IPS-18c (cell line): Measurements from ENCODE around the gene PRSS57.
"Not testable (repeated sequence)": the region's sequence is repeated elsewhere in the genome, so short reads cannot be mapped to it uniquely, and the experiment has no call there.

ENCODE experiments used
- H3K4me3 ChIP-seq: 2 replicates; pipeline ENCODE4 v1.7.0; 2013; ENCODE audit warnings: low read depth, mild to moderate bottlenecking, low read length, moderate library complexity; ENCODE audit not compliant: insufficient read depth
- H3K9me3 ChIP-seq: one replicate; pipeline ENCODE4 v1.6.1; 2013; ENCODE audit warnings: mild to moderate bottlenecking, low read length, moderate library complexity; ENCODE audit not compliant: control insufficient read depth, insufficient read depth

PRSS57 gene

DNA sequence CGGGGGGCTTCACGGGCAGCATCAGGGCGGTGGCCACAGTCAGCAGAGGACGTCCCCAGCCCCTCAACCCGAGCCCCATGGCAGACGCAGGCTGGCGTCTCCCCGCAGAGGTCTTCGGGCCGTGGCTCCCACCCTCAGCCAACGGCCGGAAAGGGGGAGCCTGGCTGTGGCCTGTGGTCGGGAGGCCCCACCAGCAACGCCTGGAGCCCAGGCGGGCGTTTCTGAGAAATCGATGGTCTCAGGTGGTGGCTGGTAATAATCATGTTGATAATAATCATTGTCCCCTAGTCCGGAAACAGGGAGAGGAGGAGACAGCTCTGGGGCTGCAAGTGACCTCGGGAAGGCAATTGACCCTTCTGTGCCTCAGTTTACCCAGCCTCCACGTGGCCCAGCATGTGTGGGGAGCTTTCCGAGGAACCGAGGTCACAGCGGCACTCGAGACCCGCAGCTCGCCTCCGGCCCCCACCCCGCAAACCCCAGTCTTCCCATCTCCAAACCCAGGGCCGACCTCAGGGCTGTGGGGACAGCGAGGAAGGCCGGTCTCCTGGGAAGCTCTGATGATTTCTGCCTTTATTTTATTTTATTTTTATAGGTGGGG, at the start of gene PRSS57:
Gene PRSS57 (minus strand): TSS at position 101 of the 598 bp plus-strand sequence. CDS start 22 bp downstream, at position 79.
- Histone ChIP-seq H3K4me3 (no peak within 1 kb of the TSS), H3K9me3 (no peaks in the 10 kb centered on the region)

DNA sequence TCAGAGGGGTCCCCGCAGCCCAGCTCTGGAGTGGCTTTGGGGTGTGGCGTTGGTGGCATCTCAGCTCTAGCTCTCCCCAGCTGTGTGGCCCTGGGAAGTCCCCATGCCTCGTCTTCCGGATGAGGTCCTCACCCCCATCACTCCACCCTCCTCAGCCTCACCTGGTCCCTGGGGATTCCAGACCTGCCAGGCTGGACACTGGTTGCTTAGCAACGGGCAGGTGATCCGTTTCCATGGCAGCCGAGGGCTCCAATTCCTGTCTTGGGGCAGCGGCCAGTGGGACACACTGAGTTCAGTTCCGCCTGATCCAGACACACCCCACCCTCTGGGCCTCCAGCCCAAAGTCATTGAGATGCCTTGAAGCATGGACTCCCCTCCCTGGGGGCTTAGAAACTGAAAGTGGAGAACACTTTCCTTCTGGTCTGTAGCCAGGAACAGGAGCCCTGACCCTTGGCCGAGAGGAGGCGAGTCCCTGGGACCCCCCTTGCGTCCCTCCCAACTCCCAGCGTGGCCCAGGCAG, 48.0 kb upstream of the PRSS57 start:
- peaks cover 6% of the 10 kb centered on the region for H3K9me3 ChIP-seq
- no peak overlapping the region for H3K4me3 ChIP-seq

DNA sequence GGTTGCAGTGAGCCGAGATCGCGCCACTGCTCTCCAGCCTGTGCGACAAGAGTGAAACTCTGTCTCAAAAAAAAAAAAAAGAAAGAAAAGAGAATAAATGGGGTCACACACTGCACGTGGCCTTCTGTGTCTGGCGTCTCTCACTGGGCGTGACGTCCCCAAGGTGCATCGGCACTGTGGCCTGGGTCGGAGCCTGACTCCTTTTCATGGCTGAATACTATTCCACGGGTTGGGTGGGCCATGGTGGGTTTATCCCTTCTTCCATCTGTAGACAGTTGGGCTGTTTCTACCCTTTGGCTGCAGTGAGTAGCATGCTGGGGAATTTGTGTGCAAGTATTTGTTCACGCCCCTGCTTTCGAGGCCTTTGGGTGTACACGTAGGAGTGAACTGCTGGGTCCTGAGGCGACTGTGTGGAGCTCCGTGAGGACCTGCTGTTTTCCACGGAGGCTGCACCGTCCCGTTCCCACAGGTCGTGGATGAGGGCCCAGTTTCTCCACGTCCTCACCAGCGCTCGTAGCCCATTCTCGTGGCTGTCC, 47.4 kb upstream of the PRSS57 start:
- H3K4me3 ChIP-seq: no peak overlapping the region
- peaks cover 6% of the 10 kb centered on the region for H3K9me3 ChIP-seq

DNA sequence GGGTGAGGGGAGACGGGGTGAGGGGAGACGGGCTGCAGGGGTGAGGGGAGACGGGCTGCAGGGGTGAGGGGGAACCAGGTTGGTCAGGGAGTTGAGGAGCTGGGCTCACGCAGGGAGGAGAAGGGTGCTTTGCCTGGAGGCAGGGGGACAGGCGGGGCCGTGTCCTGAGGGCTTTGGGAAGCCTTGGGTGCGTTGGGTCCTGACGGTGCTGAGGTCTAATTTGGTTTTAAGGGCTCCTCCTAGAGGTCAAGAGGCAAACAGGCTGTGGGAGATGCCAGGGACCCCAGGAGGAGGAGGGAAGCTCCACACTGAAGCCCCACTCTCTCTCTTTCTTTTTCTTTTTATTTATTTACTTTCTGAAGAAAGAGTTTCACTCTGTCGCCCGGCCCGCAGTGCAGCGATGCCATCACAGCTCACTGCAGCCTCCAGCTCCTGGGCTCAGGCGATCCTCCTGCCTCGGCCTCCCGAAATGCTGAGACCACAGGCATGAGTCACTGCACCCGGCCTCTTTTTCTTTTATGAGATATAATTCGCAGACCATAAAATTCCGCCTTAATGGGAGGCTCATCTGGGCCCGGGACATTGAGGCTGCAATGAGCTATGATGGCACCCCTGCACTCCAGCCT, 46.4 kb upstream of the PRSS57 start:
- no peak overlapping the region for H3K4me3 ChIP-seq

DNA sequence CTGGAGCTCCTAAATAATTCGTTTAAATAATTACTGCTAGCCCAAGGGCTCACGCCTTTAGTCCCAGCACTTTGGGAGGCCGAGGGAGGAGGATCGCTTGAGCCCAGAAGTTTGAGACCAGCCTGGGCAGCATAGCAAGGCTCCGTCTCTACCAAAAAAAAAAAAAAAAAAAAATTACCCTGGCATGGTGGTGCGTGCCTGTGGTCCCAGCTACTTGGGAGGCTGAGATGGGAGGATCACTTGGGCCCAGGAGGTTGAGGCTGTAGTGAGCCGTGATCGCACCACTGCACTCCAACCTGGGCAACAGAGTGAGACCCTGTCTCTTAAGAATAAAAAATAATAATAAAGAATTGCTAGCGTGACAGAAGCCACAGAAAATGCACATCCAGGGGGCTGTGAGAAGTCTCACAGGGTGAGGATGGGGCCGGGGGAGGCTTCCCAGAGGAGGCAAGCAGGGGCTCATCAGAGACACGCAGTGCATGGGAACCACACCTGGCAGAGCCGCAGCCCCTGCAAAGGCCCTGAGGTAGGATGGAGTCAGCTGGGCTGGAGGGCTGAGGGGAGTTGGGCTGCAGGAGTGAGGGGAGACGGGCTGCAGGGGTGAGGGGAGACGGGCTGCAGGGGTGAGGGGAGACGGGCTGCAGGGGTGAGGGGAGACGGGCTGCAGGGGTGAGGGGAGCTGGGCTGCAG, 45.7 kb upstream of the PRSS57 start:
- H3K9me3 ChIP-seq, H3K4me3 ChIP-seq: not testable (repeated sequence)

More for the DNA sequence above, 46.4 kb upstream of the PRSS57 start:
- H3K9me3 ChIP-seq: peaks cover 6% of the 10 kb centered on the region

DNA sequence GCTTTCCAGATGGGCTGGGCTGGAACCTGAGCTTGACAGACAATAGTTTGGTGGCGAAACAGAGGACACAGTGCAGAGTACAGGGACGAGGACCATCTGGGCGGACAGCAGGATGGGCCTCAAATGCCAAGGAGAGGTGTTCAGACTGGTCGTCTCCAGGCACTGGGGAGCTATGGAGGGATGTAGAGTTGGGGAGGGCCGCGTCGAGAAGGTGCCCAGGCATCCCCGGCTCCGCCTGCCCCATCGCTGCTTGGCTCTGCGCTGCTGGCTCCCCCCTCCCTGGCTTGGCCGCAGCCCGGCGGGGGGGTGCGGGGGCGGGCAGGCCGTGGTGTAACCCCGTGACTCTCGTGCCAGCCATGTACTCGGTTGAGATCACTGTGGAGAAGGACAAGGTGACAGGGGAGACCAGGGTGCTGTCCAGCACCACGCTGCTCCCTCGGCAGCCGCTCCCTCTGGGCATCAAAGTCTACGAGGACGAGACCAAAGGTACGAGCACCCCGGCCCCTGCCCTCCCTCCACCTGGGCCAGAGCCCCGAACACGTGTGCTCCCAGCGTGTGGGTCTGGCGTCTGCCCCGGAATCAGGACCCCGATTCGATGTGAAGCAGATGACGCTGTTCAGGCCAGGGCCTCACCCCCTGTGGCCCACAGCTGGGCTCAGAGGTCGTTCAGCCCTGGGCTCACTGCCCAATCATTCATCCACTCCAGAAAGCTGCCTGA, 44.9 kb upstream of the PRSS57 start:
- Histone ChIP-seq H3K4me3 (no peak overlapping the region), H3K9me3 (peaks cover 6% of the 10 kb centered on the region)

DNA sequence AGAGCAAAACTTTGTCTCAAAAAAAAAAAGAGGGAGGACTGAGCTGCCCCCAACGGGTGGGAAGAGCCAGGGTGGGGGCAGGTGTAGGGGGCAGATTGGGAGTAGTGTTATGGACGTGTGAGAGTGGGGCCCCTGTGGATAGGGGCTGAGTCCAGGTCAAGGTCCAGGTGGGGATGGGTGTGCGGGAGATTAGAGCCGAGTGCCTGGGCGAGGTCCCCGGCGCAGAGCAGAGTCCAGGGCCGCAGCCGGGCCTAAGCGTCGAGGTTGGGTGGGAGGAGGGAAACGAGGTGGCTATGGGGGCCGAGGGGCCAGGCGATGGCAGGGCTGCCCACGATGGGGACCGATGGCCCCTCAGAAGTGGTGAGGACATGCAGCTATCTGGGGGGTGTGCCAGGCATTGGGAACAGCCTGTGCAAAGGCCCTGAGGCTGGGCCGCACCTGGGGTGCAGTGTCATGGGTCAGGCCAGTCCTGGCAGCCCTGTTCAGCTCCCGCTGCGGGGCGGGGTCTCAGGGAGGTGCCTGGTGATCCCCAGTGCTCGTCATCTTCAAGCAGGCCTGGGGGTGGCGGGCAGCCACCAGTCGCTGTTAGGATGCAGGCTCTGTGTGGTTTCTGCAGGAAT, 43.4 kb upstream of the PRSS57 start:
- H3K4me3 ChIP-seq: no peak overlapping the region
- peaks cover 2% of the 10 kb centered on the region for H3K9me3 ChIP-seq

DNA sequence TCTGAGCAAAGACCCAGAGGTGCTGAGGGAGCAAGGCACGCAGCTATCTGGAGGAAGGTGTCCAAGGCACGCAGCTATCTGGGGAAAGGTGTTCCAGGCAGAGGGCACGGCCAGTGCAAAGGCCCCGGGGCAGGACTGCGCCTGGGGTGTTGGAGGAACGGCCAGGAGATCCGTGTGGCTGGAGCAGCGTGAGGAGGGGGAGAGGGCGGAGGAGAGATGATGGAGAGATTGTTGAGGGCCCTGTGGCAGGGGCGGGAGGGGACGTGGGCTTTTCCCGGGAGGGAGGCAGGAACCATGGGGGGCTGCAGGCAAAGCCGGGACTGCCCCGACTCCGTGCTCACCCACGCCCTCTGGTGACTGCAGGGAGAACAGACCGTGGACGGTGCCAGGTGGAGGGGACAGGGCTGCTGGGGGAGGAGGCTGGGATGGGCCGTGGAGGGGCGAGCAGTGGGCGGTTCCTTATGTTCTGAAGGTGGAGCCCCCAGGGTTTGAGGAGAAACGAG, 42.4 kb upstream of the PRSS57 start:
- H3K9me3 ChIP-seq: peaks cover 2% of the 10 kb centered on the region
- H3K4me3 ChIP-seq: no peak overlapping the region

DNA sequence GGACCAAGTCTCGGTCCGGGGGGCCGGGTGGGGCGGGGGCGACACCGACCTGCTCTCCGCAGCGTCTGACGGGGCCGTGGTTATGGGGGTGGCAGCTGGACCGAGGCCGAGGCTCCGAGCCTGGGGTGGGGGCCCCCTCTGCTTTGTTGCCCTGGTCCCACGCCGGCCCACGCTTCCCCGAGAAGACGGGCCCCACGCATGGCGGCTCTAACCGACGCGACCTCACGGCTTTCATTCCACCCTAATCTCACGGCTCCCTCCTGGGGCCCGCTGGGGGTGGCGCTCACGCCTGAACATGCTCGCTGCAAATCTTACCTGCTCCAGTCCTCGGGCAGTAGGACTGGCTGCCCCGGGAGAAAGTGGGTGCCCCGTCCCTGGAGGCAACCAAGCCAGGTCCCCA, 40.9 kb upstream of the PRSS57 start:
- Histone ChIP-seq H3K9me3 (no peaks in the 10 kb centered on the region), H3K4me3 (no peak overlapping the region)

DNA sequence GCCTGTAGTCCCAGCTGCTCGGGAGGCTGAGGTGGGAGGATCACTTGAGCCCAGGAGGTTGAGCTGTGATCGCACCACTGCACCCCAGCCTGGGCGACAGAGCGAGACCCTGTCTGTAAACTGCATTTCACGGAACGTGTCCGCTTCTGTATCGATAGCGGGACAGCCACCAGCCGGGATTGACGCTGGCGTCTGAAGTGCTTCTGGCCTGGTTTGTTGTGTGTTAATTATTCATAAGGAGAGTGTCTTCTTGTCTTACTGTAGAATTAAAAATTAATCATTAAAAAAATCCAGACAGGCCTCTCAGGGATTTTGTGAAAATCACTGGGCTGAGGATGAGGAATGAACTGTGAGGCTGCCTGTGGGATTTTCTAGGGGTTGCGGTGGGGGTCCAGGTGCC, 39.5 kb upstream of the PRSS57 start:
- no peaks in the 10 kb centered on the region for H3K9me3 ChIP-seq
- no peak overlapping the region for H3K4me3 ChIP-seq

DNA sequence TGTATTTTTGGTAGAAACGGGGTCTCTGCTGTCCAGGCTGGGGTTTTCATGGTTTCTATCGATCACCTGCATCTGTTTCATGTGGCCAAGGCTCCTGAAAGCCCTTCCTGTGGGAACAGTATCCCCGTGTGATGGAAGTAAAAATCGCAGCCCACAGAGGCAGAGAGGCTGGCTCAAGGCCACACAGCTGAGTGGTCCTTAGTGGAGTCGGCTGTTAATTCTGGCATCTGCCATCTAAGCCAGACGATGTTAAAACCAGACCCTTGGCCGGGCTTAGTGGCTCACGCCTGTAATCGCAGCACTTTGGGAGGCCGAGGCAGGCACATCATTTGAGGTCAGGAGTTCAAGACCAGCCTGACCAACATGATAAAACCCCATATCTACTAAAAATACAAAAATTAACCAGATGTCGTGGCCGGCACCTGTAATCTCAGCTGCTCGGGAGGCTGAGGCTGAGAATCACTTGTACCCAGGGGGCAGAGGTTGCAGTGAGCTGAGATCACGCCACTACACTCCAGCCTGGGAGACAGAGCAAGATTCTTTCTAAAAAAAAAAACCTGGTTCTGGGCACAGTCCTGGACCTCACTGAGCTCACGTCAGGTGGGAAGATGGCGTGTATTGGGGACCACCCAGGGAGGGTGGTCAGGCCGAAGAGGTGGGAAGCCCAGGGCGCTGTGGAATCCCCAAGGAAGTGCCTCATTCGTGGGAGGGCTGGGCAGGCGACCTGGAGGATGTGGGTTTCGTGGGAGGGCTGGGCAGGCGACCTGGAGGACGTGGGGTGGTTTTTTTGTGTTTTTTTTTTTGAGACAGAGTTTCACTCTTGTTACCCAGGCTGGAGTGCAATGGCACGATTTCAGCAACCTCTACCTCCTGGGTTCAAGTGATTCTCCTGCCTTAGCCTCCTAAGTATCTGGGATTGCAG, 37.2 kb upstream of the PRSS57 start:
- no peaks in the 10 kb centered on the region for H3K9me3 ChIP-seq
- no peak overlapping the region for H3K4me3 ChIP-seq

DNA sequence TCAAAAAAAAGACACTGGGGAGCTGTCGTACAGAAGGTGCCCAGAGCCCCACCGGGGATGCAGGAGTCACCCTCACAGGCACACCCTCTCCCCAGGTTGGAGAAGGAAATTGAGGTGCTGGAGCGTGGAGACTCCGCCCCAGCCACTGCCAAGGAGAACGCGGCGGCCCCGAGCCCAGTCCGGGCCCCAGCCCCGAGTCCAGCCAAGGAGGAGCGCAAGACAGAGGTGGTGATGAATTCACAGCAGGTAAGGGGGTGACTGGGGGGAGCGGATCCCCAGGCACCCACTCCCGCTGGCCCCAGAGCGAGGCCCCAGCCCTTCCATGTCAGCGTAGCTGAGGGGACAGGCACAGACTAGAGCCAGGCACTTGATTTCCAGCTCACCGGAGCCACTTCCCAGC, 35.7 kb upstream of the PRSS57 start:
- H3K9me3 ChIP-seq: peaks cover 2% of the 10 kb centered on the region
- no peak overlapping the region for H3K4me3 ChIP-seq

DNA sequence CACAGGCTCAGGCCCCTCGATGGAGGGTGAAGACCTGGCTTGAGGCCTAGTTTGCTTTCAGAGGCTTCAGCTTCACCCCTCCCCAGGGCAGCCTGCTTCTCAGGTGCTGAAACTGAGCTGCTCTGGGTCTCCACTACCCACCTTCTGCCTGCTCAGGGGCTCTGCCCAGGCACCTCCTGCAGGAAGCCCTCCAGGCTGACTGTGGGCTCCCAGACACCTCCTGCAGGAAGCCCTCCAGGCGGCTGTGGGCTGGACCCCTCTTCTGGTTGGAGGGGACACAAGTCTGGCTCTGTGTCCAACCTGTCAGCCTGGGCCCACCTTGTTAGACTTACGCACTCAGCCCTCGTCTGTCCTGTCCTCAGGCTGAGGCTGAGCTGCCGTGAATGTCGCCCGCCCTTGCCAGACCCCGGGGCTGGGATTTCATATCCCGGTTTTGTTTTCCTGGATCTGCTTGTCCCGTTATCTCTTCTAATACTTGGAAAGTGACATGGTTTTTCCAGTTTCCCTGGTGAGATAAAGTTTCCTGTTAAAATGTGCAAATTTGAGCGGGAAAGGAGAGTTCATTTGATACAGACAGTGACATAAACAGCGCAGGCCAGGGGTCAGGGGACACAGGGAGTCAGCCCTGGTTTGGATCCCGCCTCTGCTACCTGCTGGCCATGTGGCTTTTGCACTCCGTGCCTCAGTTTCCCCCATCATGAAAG, 34.9 kb upstream of the PRSS57 start:
- no peak overlapping the region for H3K4me3 ChIP-seq
- H3K9me3 ChIP-seq: peaks cover 2% of the 10 kb centered on the region

DNA sequence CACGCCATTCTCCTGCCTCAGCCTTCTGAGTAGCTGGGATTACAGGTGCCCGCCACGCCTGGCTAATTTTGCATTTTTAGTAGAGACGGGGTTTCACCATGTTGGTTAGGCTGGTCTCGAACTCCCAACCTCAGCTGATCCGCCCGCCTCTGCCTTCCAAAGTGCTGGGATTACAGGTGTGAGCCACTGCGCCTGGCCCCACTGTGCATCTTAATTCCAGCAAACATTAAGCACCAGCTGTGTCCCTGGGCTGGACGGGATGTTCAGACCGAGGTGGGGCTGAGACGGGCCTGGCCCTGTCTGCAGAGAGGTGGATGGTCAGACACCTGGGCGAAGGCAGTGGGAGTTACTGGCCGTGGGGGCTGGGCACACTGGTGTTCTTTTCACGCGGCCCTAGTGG, 34.3 kb upstream of the PRSS57 start:
- not testable (repeated sequence) for H3K9me3 ChIP-seq, H3K4me3 ChIP-seq

DNA sequence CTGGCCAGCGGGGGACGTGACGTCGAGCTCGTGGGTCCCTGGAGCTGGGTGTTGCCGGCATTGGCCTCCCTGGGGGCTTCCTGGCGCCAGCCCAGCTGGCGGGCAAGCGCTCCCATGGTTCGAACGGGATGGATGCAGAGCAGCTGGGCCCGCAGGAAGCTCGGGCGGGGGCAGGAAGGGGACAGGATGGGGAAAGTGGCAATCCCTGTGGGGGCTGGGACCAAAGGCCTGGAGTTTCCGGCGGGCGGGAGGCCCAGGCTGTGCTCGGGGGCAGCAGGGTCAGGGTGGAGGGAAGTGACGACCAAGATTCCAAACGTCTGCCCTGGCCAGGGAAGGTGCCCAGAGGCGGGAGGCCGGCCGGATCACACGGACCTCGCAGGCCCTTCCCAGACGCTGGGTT, 32.8 kb upstream of the PRSS57 start:
- H3K9me3 ChIP-seq: peaks cover 2% of the 10 kb centered on the region
- H3K4me3 ChIP-seq: no peak overlapping the region
